Upper lobe of left lung (tissue), 6 donors: ENCODE measurements around the gene NRGN. TPM values are rescaled to one million over a fixed set of nuclear protein-coding genes. Genes with fewer than 3 reads are reported as not detected.
A peak's percentile ranks its signal among the peaks of the same experiment; 100 is the strongest.

ENCODE experiments used
- ATAC-seq, 2 donors: fragments of 200-7000 bp; cut with Tn5 transposase; one replicate each; pipeline ENCODE4 v1.9.1; 2022; ENCODE audit warnings: mild to moderate bottlenecking in 2 of 2, moderate library complexity in 2 of 2; ENCODE audit not compliant: low FRiP score in 2 of 2
- DNase-seq, 2 donors: peaks; one replicate each; pipeline ENCODE4 v3.0.0-alpha.2; 2019 to 2020
- H3K27ac ChIP-seq, 4 donors: fragments of 200-600 bp; sonication (generic); one replicate each; pipeline ENCODE4 v1.5.1; 2016 to 2019
- H3K27me3 ChIP-seq, 4 donors: fragments of 200-600 bp; sonication (generic); one replicate each; pipeline ENCODE4 v1.5.1; 2017 to 2019
- H3K36me3 ChIP-seq, 4 donors: fragments of 200-600 bp; sonication (generic); one replicate each; pipeline ENCODE4 v1.5.1; 2016 to 2019
- H3K4me1 ChIP-seq, 4 donors: fragments of 200-600 bp; sonication (generic); one replicate each; pipeline ENCODE4 v1.5.1; 2018 to 2019
- H3K4me3 ChIP-seq, 4 donors: fragments of 200-600 bp; sonication (generic); one replicate each; pipeline ENCODE4 v1.5.1; 2017 to 2019; ENCODE audit warnings: mild to moderate bottlenecking in 2 of 4, moderate library complexity in 1 of 4
- H3K9me3 ChIP-seq, 4 donors: fragments of 200-600 bp; sonication (generic); one replicate each; pipeline ENCODE4 v1.5.1; 2018 to 2019
- EP300 ChIP-seq, 4 donors: sonication (generic); formaldehyde crosslinking; IDR thresholded peaks; one replicate each; pipeline ENCODE4 v1.5.1; 2017; ENCODE audit warnings: antibody characterized with exemption in 4 of 4, control low read depth in 2 of 4
- POLR2A ChIP-seq, 4 donors: fragments of 450-650 bp; IDR thresholded peaks; one replicate each; pipeline ENCODE4 v1.5.1; 2016 to 2017; ENCODE audit warnings: antibody characterized with exemption in 4 of 4, mild to moderate bottlenecking in 2 of 4
- POLR2AphosphoS5 ChIP-seq, 2 donors: sonication (generic); formaldehyde crosslinking; IDR thresholded peaks; one replicate each; pipeline ENCODE4 v1.5.1; 2017; ENCODE audit warnings: antibody characterized with exemption in 2 of 2
- WGBS, 2 donors: methylation state at CpG; one replicate each; pipeline ENCODE4 v1.1.5; 2017 to 2018; 5-methylcytosine and 5-hydroxymethylcytosine counted together
- total RNA-seq, 6 donors: library from RNA; depleted of rRNA in 4 of 6; stranded (reverse); fragments of >200 nt in 4 of 6; gene quantifications; one replicate each; pipeline versions ENCODE4 v1.1.0 to v1.2.1, GENCODE V29; 2016 to 2021
- TF ChIP-seq, protein P1 (sequence below), 6 experiments: fragments of 450-650 bp in 4 of 6; fragments of 200-600 bp in 2 of 6; sonication (generic) in 2 of 6; IDR thresholded peaks; one replicate each; pipeline ENCODE4 v1.5.1; 2016 to 2019; ENCODE audit warnings: antibody characterized with exemption in 6 of 6
- donor health status: DM: no; HTN: no; CAD: no; lungs with moderate emphysema.
- donor health status: DM: no; HTN: yes; CAD: no; lungs with severe emphysema.

The NRGN gene
- total RNA-seq, 6 donors from 2014 or later, result 30.9 to 111 (median 77.6) TPM

GRCh38 chr11:124742555-124742954 is 2.8 kb downstream of the NRGN start:
- Histone ChIP-seq H3K9me3 (no peaks in the 10 kb centered on the region), H3K27ac (no peak overlapping the region), H3K27me3 (no peaks in the 10 kb centered on the region), H3K4me1 (peaks cover 27 to 51% (median 38%) of the 10 kb centered on the region in 4 donors), H3K36me3 (no peaks in the 10 kb centered on the region), H3K4me3 (no peak overlapping the region)
- DNase-seq (no peak), ATAC-seq (no peak)
- TF ChIP-seq, protein P1, sequence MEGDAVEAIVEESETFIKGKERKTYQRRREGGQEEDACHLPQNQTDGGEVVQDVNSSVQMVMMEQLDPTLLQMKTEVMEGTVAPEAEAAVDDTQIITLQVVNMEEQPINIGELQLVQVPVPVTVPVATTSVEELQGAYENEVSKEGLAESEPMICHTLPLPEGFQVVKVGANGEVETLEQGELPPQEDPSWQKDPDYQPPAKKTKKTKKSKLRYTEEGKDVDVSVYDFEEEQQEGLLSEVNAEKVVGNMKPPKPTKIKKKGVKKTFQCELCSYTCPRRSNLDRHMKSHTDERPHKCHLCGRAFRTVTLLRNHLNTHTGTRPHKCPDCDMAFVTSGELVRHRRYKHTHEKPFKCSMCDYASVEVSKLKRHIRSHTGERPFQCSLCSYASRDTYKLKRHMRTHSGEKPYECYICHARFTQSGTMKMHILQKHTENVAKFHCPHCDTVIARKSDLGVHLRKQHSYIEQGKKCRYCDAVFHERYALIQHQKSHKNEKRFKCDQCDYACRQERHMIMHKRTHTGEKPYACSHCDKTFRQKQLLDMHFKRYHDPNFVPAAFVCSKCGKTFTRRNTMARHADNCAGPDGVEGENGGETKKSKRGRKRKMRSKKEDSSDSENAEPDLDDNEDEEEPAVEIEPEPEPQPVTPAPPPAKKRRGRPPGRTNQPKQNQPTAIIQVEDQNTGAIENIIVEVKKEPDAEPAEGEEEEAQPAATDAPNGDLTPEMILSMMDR (IDR thresholded peaks at IDR 0.05), result no peak
- TF ChIP-seq POLR2A (IDR thresholded peaks at IDR 0.05) (no peak), POLR2AphosphoS5 (IDR thresholded peaks at IDR 0.05) (no peak), EP300 (IDR thresholded peaks at IDR 0.05) (no peak)
- WGBS, 2 donors, result 89 to 91% methylated on average over 2 of the region's 2 CpGs

DNA sequence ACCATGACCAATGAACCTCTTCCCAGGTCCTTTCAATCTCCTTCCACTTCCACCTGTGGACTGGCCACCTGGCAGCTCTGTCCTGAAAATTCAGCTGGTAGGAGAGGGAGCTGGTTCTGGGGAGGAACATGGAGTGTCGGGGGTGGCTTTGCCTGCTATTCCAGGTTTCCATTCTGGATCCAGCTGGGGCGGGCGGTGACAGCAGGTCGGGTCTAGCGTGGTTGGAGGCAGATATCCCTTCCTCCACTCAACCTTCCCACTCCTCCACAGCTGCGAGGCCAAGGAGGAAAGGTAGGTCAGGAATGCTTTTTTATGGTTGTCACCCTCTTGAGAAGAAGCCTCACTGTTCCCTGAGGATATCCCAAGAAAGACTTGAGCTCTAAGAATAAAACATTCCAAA is 3.3 kb downstream of the NRGN start:
- ATAC-seq (no peak), DNase-seq (no peak)
- Histone ChIP-seq H3K27me3 (no peaks in the 10 kb centered on the region), H3K36me3 (no peaks in the 10 kb centered on the region), H3K4me3 (no peak overlapping the region), H3K9me3 (no peaks in the 10 kb centered on the region), H3K27ac (no peak overlapping the region), H3K4me1 (peaks cover 31 to 56% (median 43%) of the 10 kb centered on the region in 4 donors)
- WGBS, 2 donors, result 81 to 90% methylated on average over 6 of the region's 6 CpGs
- TF ChIP-seq POLR2AphosphoS5 (IDR thresholded peaks at IDR 0.05), result no peak
- no peak for TF ChIP-seq POLR2A (IDR thresholded peaks at IDR 0.05)
- TF ChIP-seq EP300 (IDR thresholded peaks at IDR 0.05), result no peak
- TF ChIP-seq, protein P1 (IDR thresholded peaks at IDR 0.05), result no peak

- no peaks in the 10 kb centered on the region for H3K27me3 ChIP-seq
- no peak for ATAC-seq
- H3K4me3 ChIP-seq, result peak overlapping the region in 2 of 4 donors; percentile 51 to 67
- TF ChIP-seq POLR2A (IDR thresholded peaks at IDR 0.05), result no peak
- TF ChIP-seq, protein P1 (IDR thresholded peaks at IDR 0.05), result no peak
- TF ChIP-seq POLR2AphosphoS5 (IDR thresholded peaks at IDR 0.05), result no peak
- no peak for TF ChIP-seq EP300 (IDR thresholded peaks at IDR 0.05)
- H3K4me1 ChIP-seq, result peaks cover 41 to 59% (median 53%) of the 10 kb centered on the region in 4 donors
- no peaks in the 10 kb centered on the region for H3K9me3 ChIP-seq
- peaks cover 0 to 3% (median 0%) of the 10 kb centered on the region in 4 donors for H3K36me3 ChIP-seq
- DNase-seq, result peak in 1 of 2 donors; percentile 84
- peak overlapping the region in 2 of 4 donors; percentile 80 to 84 for H3K27ac ChIP-seq
- WGBS, 2 donors, result 72 to 78% methylated on average over 40 to 44 of the region's 44 CpGs
Measured at GRCh38 chr11:124745270-124745834, 5.6 kb downstream of the NRGN start.

DNA sequence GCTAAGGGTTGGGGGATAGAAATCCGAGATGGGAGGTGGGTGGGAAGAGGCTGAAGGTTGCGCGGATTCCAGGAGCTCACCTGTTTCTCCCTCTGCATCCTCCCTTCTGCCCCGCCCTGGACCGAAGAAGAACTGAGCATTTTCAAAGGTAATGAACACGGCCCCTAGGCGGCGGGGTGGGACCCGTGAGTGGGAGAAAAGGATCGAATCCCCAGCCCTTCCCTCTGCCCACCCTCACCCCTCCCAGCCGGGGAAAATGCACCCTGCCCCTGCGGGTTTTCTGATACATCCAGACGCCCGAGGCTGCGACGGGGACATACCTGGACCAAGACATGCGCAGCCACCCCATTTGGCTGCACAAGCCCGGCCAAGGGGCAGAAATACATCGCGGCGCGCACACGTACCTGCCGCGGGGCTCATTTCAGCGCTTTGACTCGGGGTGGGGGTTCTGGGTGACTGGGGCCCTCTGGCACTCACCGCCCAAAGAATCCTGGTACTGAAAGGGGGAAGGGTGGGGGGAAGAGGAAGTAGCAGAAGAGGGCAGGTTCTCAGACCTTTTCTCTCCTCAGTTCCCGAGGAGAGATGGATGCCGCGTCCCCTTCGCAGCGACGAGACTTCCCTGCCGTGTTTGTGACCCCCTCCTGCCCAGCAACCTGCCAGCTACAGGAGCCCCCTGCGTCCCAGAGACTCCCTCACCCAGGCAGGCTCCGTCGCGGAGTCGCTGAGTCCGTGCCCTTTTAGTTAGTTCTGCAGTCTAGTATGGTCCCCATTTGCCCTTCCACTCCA is 6.3 kb downstream of the NRGN start:
- no peaks in the 10 kb centered on the region for H3K27me3 ChIP-seq
- WGBS, 2 donors, result 24 to 26% methylated on average over 22 to 38 of the region's 41 CpGs
- ATAC-seq (peak in 1 of 2 donors; percentile 23), DNase-seq (peak in 1 of 2 donors; percentile 65)
- no peak for TF ChIP-seq POLR2A (IDR thresholded peaks at IDR 0.05)
- TF ChIP-seq EP300 (IDR thresholded peaks at IDR 0.05), result no peak
- TF ChIP-seq, protein P1 (IDR thresholded peaks at IDR 0.05), result peak in 4 of 6 experiments; percentile 8 to 21 (median 11)
- H3K4me3 ChIP-seq, result peak overlapping the region in 3 of 4 donors; percentile 45 to 67 (median 51)
- peaks cover 42 to 57% (median 49%) of the 10 kb centered on the region in 4 donors for H3K4me1 ChIP-seq
- no peaks in the 10 kb centered on the region for H3K9me3 ChIP-seq
- peak overlapping the region; percentile 70 to 85 (median 82) for H3K27ac ChIP-seq
- H3K36me3 ChIP-seq, result peaks cover 0 to 6% (median 0%) of the 10 kb centered on the region in 4 donors
